HUES48 (cell line): ENCODE measurements around the gene FCHSD2.
"Not testable (repeated sequence)": the region's sequence is repeated elsewhere in the genome, so short reads cannot be mapped to it uniquely, and the experiment has no call there.

ENCODE experiments used
- H3K27ac ChIP-seq: one replicate; pipeline ENCODE4 v1.7.0; 2013; ENCODE audit warnings: low read depth, low read length, inconsistent platforms
- H3K27me3 ChIP-seq: 2 replicates; pipeline ENCODE4 v1.6.1; 2013; ENCODE audit warnings: mild to moderate bottlenecking, low read length; ENCODE audit not compliant: control insufficient read depth, insufficient read depth
- H3K36me3 ChIP-seq: 2 replicates; pipeline ENCODE4 v1.6.1; 2013; ENCODE audit warnings: low read length; ENCODE audit not compliant: control insufficient read depth, insufficient read depth
- H3K4me1 ChIP-seq: 2 replicates; pipeline ENCODE4 v1.6.1; 2013; ENCODE audit warnings: mild to moderate bottlenecking, low read length; ENCODE audit not compliant: control insufficient read depth, insufficient read depth
- H3K4me3 ChIP-seq: 2 replicates; pipeline ENCODE4 v1.5.1; 2013; ENCODE audit warnings: mild to moderate bottlenecking, low read depth, low read length
- H3K9ac ChIP-seq: 2 replicates; pipeline ENCODE4 v1.6.1; 2013; ENCODE audit warnings: mild to moderate bottlenecking, low read depth, low read length, moderate library complexity
- H3K9me3 ChIP-seq: 2 replicates; pipeline ENCODE4 v1.6.1; 2013; ENCODE audit warnings: low read length; ENCODE audit not compliant: control insufficient read depth, insufficient read depth

Gene FCHSD2

GRCh38 chr11:72981080-72981479 lies 161.0 kb downstream of the FCHSD2 start:
- H3K9me3 ChIP-seq, result no peaks in the 10 kb centered on the region
- peaks cover 8% of the 10 kb centered on the region for H3K4me1 ChIP-seq
- no peaks in the 10 kb centered on the region for H3K36me3 ChIP-seq
- no peaks in the 10 kb centered on the region for H3K27me3 ChIP-seq
- no peak overlapping the region for H3K9ac ChIP-seq
- H3K4me3 ChIP-seq, result no peak overlapping the region
- no peak overlapping the region for H3K27ac ChIP-seq

- not testable (repeated sequence) for H3K9ac ChIP-seq, H3K9me3 ChIP-seq, H3K27ac ChIP-seq, H3K36me3 ChIP-seq, H3K4me3 ChIP-seq, H3K27me3 ChIP-seq, H3K4me1 ChIP-seq
Observed at GRCh38 chr11:72977782-72978181, 164.3 kb downstream of the FCHSD2 start.

GRCh38 chr11:72976522-72976892 lies 165.6 kb downstream of the FCHSD2 start:
- H3K27ac ChIP-seq, H3K27me3 ChIP-seq, H3K9me3 ChIP-seq, H3K36me3 ChIP-seq, H3K4me1 ChIP-seq, H3K4me3 ChIP-seq, H3K9ac ChIP-seq: not testable (repeated sequence)

GRCh38 chr11:72975778-72976521 lies 166.2 kb downstream of the FCHSD2 start:
- Histone ChIP-seq H3K4me3 (no peak overlapping the region), H3K36me3 (no peaks in the 10 kb centered on the region), H3K27ac (no peak overlapping the region), H3K27me3 (no peaks in the 10 kb centered on the region), H3K9ac (no peak overlapping the region), H3K4me1 (no peaks in the 10 kb centered on the region), H3K9me3 (no peaks in the 10 kb centered on the region)

- Histone ChIP-seq H3K36me3 (no peaks in the 10 kb centered on the region), H3K9me3 (no peaks in the 10 kb centered on the region), H3K27ac (no peak overlapping the region)
Observed at GRCh38 chr11:72974487-72975205, 167.5 kb downstream of the FCHSD2 start.

GRCh38 chr11:72972496-72973128 lies 169.5 kb downstream of the FCHSD2 start:
- H3K27ac ChIP-seq, result no peak overlapping the region
- no peaks in the 10 kb centered on the region for H3K27me3 ChIP-seq
- no peak overlapping the region for H3K9ac ChIP-seq
- H3K4me1 ChIP-seq, result no peaks in the 10 kb centered on the region
- H3K36me3 ChIP-seq, result no peaks in the 10 kb centered on the region
- H3K9me3 ChIP-seq, result no peaks in the 10 kb centered on the region
- H3K4me3 ChIP-seq, result no peak overlapping the region

More at GRCh38 chr11:72974487-72975205, 167.5 kb downstream of the FCHSD2 start:
- H3K4me3 ChIP-seq, result no peak overlapping the region
- no peaks in the 10 kb centered on the region for H3K4me1 ChIP-seq
- H3K9ac ChIP-seq, result no peak overlapping the region
- H3K27me3 ChIP-seq, result no peaks in the 10 kb centered on the region

GRCh38 chr11:72971192-72971967 lies 170.7 kb downstream of the FCHSD2 start:
- H3K4me3 ChIP-seq, result no peak overlapping the region
- no peak overlapping the region for H3K9ac ChIP-seq
- H3K27ac ChIP-seq, result peak overlapping the region; percentile 23

GRCh38 chr11:72970557-72971118 lies 171.5 kb downstream of the FCHSD2 start:
- H3K27ac ChIP-seq, result no peak overlapping the region
- H3K36me3 ChIP-seq, result no peaks in the 10 kb centered on the region
- H3K9me3 ChIP-seq, result no peaks in the 10 kb centered on the region
- no peaks in the 10 kb centered on the region for H3K27me3 ChIP-seq
- H3K4me1 ChIP-seq, result no peaks in the 10 kb centered on the region
- H3K4me3 ChIP-seq, result no peak overlapping the region
- H3K9ac ChIP-seq, result no peak overlapping the region

More at GRCh38 chr11:72971192-72971967, 170.7 kb downstream of the FCHSD2 start:
- Histone ChIP-seq H3K36me3 (no peaks in the 10 kb centered on the region), H3K27me3 (no peaks in the 10 kb centered on the region), H3K9me3 (no peaks in the 10 kb centered on the region), H3K4me1 (no peaks in the 10 kb centered on the region)

GRCh38 chr11:72969894-72970335 lies 172.2 kb downstream of the FCHSD2 start:
- no peak overlapping the region for H3K9ac ChIP-seq
- H3K9me3 ChIP-seq, result no peaks in the 10 kb centered on the region
- no peaks in the 10 kb centered on the region for H3K4me1 ChIP-seq
- H3K27me3 ChIP-seq, result no peaks in the 10 kb centered on the region
- H3K4me3 ChIP-seq, result no peak overlapping the region
- H3K27ac ChIP-seq, result no peak overlapping the region
- no peaks in the 10 kb centered on the region for H3K36me3 ChIP-seq

- Histone ChIP-seq H3K36me3 (no peaks in the 10 kb centered on the region), H3K4me3 (no peak overlapping the region), H3K9ac (no peak overlapping the region), H3K9me3 (no peaks in the 10 kb centered on the region), H3K4me1 (no peaks in the 10 kb centered on the region), H3K27ac (no peak overlapping the region), H3K27me3 (no peaks in the 10 kb centered on the region)
Observed at GRCh38 chr11:72968390-72968789, 173.7 kb downstream of the FCHSD2 start.
